ENCODE measurements around the gene DKKL1.
"Not testable (repeated sequence)": the region's sequence is repeated elsewhere in the genome, so short reads cannot be mapped to it uniquely, and the experiment has no call there.

The DKKL1 gene

DNA sequence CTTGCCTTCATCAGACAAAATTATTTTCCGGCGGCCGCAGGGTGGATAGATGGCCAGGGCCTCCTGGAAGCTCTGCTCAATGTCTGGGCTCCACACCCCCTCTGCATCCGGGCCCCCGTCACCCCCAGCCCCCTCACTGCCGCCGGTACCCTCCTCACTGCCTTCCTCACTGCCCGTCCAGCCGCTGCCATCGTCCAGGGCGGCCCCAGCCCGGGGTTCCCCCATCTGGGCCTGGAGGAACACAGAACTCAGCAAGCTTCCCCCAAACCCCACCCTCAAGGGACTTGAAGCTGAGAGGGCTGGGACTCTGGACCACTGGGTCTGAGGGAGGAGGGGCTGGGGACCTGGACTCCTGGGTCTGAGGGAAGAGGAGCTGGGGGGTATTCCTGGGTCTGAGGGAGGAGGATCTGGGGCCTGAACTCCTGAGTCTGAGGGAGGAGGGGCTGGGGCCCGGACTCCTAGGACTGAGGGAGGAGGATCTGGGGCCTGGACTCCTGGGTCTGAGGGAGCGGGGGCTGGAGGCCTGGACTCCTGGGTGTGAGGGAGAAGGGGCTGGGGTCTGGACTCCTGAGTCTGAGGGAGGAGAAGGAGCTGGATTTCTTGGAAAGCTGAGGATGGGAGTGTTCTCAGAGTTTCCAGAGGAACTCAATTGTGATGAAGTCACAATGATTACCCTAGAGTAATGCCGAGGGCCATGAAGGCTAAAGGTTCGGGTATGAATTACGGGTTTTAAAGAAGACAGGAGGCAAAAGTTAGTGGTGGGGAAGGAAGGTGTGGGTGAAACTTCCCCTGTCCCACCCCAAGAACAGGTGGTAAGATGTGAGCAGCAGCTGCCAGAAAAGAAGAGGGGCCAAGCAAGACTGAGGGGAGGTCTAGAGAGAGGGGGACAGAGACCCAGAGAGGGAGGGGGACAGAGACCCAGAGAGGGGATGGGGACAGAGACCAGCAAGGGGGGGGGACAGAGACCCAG lies 3.5 kb upstream of the DKKL1 start:
- no peak for DNase-seq

DNA sequence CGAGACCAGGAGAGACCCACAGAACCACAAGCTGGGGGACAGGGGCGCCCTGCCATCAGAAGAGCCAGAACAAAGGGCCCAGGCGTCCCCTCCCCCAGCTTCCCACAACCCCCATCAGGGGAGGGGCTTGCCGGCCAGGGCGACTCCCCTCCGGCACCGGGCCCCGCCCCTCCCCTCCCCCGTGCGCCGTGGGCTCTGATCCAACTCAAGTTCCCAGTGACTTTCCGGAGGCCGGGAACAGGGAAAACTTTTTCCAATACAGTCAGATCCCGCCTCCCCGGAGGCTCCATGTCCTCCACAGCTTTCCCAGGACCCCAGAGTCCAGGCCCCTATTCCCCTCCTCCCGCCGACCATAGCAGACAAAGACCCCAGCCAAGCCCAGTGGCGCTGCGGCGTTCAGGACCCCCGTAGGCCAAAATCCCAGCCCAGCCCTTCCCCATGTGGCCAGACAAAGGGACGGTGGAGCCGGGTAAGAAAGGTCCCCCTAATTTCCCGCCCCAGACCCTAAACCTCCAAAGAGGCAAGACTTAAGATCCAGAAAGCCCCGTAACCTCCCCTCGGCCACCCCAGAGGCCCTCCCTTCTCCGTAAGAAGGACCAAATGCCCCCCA lies 2.1 kb upstream of the DKKL1 start:
- DNase-seq: peak in 2 of 56 donors; percentile 15 to 27

- peak in 2 of 56 donors; percentile 1 to 23 for DNase-seq
These were observed 1.4 kb upstream of the DKKL1 start, which contains the start of gene TEAD2 for GRCh38 chr19:49362048-49362928. TEAD2 (minus strand) TSS chr19:49362416; CDS start chr19:49360075, 2,341 bp downstream.

GRCh38 chr19:49362929-49363267 lies 779 bp upstream of the DKKL1 start:
- no peak for DNase-seq

- no peak for DNase-seq
These were observed 533 bp downstream of the DKKL1 start for GRCh38 chr19:49364083-49364737.

- no peak for DNase-seq
These were observed 2.4 kb downstream of the DKKL1 start for GRCh38 chr19:49366110-49366509.

DNA sequence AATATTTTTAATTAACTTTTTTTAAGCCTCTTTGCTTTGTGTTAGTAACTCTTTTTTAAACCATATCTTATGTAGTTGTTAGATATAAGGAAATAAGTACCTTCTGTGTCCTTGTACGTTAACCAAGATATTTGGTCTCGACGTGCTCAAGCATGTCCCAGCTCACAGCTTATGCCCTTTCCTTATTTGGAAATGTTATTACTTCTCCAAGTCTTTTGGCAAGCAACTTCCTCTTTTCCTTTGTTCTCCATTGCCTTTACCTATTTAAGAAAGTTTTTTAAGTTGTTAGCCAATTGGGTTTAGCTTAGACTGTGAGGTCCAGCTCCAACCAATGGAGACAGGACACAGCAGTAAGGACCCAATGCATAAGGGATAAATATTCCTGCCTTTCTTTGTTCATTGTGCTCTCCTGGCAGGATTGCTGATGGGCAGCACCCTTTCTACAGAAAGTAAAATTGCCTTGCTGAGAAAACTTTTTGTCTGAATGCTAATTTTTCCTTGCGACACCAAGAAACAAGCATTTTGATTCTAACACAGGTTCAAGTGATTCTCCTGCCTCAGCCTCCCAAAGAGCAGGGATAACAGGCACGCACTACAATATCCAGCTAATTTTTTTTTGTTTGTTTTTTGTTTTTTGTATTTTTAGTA lies 5.2 kb downstream of the DKKL1 start:
- no peak for DNase-seq

DNA sequence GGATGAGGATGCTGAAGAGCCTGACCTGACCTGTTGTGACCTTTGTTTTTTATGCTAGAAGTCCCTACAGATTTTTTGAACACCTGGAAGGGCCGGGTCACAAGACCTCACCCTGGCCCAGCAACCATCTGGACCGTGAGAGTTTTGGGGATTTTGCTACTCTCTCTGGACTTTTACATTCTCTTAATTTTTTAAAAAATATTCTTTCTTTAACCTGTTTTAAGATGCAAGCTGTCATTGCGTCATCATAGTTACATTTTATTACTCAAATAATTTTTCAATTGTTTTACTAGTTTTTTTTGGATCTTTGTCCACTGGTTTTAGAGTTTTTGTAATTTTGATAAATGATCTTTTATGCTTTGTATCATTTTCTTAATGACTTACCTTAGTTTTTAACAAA lies 7.5 kb downstream of the DKKL1 start:
- DNase-seq: no peak

GRCh38 chr19:49373174-49373573 lies 9.5 kb downstream of the DKKL1 start:
- DNase-seq: not testable (repeated sequence)

DNA sequence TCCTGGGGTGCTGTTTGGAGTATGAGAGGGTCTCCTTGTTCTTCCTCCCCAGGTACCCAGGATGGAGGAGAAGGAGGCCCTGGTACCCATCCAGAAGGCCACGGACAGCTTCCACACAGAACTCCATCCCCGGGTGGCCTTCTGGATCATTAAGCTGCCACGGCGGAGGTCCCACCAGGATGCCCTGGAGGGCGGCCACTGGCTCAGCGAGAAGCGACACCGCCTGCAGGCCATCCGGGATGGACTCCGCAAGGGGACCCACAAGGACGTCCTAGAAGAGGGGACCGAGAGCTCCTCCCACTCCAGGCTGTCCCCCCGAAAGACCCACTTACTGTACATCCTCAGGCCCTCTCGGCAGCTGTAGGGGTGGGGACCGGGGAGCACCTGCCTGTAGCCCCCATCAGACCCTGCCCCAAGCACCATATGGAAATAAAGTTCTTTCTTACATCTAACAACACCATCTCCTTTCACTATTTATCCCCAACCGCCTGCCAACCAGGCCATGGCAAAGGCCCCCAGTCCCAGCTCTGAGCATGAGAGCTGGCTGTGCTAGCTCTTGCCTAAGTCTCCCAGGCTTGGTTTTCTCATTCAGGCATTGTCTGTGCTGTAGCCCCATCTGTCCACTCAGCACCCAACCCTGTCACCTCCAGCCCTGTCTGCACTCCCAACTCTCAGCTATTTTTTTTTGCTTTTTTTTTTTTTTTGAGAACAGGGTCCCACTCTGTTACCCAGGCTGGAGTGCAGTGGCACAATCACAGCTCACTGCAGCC lies 11.2 kb downstream of the DKKL1 start:
- no peak for DNase-seq

GRCh38 chr19:49378512-49378911 lies 14.8 kb downstream of the DKKL1 start:
- no peak for DNase-seq

- DNase-seq: no peak
These were observed 16.7 kb downstream of the DKKL1 start for GRCh38 chr19:49380391-49380790.

GRCh38 chr19:49382639-49383038 lies 19.0 kb downstream of the DKKL1 start:
- no peak for DNase-seq

DNA sequence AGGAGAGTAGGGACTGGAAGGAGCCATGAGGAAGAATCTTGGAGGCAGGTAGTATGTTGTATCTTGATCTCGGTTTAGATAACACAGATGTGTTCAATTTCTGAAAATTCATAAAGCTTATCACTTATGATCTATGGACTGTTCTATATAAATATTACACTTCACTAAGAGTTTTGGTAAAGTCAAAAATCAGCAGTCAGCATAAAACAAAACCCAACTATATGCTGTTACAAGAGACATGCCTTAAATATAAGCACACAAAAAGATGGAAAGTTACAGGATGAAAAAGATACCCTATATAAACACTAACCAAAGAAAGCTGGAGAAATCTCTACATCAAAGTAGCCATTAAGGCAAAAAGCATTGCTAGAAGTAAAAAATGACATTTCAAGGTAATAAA lies 19.9 kb downstream of the DKKL1 start:
- DNase-seq: no peak

DNA sequence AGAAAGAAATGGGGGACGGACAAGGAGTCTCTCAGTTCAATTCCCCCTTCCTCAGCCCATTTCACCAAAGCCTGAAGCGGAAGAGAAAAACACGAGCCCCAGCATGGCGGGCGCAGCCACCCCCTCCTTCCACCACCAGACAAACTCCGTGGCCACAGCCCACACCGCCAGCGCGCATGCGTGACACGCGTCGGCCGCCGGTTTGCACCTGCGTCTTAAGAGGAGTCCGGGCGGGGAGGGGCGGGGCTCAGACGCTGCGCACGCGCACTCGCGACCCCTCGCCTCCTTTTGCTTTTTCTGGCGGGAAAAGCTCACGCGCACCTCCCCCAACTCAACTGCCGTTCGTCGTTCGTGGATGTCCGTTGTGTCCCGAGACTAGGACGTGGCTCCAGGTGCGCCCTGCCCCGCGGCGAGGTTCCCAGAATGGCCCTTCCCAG lies 24.3 kb downstream of the DKKL1 start, which contains the start of gene KASH5:
Gene KASH5, plus strand, starts transcription at position 314 of the 437 bp plus-strand sequence. CDS start 2,635 bp downstream, outside the sequence.
- peak in 27 of 56 donors; percentile 1 to 54 (median 12) for DNase-seq

GRCh38 chr19:49389406-49389805 lies 25.7 kb downstream of the DKKL1 start:
- DNase-seq: no peak

DNA sequence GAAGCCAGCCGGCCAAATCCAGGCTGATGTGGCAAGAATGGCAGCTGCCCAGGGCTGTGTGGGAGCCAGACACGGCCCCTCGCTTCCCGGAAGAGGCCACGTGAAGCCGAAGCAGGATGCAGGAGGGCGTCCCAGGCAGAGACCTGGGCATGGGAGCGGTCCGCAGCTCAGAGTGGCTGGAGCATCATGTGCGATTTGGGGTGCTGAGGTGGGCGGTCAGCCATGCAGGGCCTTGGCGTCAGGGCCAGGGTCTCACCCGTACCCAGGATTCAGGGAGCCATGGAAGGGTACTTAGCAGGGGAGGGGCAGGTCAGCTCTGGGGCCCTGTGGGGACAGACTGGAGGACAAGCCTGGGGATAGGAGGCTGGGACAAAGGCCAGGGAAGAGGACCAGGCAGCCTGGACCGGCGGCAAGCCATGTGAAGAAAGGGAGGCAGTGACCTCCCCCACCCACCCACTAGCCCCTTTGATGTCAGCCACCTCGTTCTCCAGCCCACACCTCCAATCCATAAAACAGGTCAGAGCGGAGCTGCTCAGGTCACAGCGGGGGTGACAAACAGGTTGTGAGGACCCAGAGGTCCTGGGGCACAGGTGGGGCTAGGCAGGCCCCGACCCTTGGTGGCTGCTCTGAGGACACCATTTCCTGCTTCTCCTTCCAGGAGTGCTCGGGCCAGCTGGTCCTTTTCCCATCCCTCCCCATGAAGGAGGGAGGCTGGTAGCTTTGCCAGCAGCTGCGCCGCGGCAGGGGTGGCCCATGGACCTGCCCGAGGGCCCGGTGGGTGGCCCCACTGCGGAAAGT lies 26.7 kb downstream of the DKKL1 start:
- no peak for DNase-seq

DNA sequence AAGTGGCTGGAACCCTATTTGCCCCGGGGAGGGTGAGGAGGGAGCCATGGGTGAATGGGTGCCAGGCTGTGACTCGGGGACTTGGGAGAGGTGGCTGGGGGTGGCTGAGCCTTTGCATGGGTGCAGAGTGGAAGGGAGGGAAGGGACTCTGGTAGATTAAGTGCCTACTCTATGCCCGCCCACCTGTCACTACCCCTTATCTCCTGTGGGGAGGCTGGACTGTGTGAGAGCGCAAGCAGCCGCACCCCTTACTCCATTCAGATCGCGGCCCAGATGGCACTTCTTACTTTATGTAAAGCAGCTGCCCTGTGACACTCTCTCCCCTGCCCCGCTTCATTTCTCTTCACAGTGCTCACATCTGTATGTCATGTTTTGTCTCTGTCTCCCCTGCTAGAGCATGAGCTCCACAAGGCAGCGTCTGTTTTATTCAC lies 27.3 kb downstream of the DKKL1 start:
- DNase-seq: no peak

Measured in nucleus accumbens (tissue), 56 donors.